Activated T-cell treated with anti-CD3 and anti-CD28 coated beads for 48 hours (primary cell): ENCODE results near the gene NT5DC1.
"Not testable (repeated sequence)": the region's sequence is repeated elsewhere in the genome, so short reads cannot be mapped to it uniquely, and the experiment has no call there.

Source experiments
- DNase-seq: peaks from one replicate; pipeline ENCODE4 v3.0.0-alpha.2; 2020; ENCODE audit warnings: low read depth

The NT5DC1 gene

DNA sequence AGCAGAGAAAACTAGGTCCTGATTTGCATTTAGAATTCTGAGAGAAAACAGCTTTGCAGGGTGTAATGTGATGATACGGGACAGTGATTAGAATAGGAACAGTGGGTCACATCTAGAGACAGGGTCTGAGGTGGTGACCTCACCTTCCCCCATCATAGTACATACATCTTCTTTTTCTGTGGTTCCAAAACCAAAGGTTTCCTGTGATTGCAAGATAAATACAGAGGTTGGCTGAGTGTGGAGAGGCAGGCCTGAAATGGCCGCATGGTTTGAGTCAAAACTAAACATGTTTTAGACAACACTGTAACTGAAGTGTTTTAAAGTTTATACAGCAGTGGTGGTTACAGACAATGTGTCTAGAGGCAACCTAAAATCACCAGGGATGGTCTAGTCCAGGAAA, 10.4 kb upstream of the NT5DC1 start:
- DNase-seq = no peak

DNA sequence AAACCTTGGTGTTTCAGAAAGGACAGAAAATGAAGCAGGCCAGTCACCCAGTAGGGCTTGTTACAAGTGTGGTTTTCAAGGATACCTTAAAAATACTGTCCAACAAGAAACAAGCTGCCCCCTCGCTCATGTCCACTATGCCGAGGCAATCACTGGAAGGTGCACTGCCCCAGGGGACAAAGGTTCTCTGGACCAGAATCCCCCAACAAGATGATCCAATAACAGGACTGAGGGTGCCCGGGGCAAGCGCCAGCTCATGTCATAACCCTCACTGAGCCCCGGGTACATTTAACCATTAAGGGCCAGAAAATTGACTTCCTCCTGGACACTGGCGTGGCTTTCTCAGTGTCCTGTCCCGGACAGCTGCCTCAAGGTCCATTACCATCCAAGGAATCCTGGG, 6.6 kb upstream of the NT5DC1 start:
- no peak for DNase-seq

DNA sequence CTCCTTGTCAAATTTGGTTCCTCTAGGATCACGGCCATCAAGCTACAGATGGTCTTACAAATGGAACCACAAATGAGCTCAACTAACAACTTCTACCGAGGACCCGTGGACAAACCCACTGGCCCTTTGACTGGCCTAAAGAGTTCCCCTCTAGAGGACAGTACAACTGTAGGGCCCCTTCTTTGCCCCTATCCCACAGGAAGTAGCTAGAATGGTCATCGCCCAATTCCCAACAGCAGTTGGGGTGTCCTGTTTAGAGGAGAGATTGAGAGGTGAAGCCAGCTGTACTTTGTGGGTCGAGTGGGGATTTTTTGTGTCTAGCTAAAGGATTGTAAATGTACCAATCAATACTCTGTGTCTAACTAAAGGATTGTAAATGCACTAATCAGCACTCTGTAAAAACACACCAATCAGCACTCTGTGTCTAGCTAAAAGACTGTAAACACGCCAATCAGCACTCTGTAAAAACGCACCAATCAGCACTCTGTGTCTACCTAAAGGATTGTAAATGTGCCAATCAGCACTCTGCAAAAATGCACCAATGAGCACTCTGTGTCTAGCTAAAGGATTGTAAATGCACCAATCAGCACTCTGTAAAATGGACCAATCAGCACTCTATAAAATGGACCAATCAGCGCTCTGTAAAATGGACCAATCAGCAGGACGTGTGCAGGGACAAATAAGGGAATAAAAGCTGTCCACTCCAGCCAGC, 4.4 kb upstream of the NT5DC1 start:
- DNase-seq = not testable (repeated sequence)

DNA sequence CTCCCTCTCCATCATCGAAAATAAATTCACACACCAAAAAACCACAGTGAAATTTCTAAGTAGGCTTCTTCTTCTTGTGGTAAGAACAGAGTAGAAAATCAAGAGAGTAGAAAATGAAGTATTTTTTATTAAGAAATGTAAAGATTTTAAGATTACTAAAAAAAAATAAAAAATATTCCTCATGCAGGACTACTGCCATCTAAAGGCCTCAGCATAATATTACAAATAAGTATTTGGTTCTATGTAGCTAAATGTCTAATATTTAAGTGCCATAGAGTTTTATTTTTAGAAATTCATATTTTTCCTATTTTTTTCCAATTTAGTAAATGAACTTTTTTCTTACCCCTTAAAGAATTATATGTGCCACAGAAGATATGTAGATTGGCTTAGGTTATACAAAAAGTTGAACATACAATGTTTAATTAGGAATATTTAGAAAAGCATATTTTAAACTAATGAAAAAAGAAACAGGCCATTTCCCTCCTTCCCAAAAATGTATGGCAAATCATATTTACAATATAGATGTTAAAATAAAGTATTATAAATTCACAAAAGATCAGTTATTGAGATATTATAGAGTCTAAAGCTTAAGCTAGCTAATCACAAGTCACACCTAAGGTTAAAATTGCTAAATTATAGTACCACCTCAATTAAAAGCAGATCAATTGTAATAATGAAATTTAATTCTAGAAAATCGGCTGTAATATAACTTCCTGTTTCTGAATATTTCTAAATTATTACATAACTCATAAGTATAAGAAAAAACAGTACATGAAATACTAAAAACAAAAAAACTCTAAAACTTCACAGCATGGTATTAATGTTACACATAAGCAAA, 3.5 kb upstream of the NT5DC1 start:
- DNase-seq = no peak

DNA sequence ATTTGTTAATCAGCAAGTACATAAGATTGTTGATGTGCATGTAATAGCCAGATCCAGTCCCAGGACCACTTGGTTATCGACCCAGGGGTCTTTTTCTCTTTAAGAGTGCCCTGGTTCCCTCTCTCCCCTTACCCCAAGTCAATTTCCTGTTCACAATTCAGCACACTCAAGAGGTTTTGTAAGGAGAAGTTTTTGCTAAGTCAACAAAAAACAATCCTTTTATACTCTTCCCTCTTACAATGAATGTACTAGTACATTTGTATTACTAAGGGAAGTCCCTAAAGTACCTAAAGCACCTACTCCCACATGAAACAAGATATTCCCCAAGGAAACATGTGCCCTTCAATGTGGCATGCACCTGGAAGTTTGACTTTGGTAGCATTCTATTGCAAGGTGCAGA, 1.6 kb upstream of the NT5DC1 start:
- no peak for DNase-seq

DNA sequence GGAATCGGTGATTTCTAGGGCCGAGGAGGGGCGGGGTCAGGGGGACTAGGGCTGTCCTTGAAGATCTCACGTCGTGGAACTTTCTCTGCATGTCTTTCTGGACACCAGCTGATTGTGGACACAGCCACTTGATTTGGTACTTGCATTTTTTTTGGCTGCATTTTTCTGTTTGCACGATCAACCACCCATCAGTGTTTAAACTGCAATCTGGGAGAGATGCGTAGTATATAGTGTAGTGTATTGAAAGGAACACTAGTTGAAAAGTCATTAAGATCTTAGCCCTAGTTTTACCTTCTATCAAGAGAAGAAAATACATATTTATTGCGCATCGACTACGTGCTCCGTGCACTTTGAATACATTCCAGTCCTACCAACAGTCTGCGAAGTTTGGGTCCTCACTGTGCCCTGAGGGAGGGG, 657 bp downstream of the NT5DC1 start:
- DNase-seq = peak; percentile 69

DNA sequence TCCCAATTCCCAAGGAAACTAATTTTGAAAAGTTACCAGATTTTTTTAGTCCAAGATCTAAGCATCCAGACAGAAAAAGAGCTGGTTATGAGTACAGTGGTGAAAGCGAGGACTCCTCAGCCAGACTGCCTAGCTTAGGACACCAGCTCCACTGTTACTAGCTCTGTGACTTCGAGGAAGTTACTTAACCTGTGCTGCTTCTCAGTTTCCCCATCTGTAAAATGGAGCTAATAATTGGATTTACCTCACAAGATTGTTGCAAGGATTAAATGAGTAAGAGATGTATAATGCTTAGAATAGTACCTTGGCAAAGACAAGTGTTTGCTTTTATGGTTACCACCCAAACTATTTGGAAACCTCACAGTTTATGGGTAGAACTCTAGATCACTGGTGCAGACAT, 1.1 kb downstream of the NT5DC1 start:
- DNase-seq = no peak

DNA sequence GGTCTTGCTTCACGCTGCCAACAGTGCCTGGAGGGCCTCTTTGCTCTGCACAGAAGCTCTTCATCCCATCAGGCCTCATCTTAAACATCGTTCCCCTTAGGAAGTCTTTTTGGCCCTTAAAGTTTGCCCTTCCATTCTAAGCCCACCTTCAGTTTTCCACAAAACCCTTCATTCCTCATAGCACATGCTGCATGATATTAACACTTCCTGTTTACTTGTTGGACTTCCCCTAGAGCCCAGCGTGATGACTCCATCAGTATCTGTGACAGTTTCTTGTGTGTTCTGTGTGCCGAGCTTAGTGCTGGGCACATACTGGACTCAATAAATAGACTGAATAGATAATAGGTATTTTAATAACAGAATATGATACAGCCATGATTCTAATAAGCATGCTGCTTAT, 2.2 kb downstream of the NT5DC1 start:
- DNase-seq = no peak

DNA sequence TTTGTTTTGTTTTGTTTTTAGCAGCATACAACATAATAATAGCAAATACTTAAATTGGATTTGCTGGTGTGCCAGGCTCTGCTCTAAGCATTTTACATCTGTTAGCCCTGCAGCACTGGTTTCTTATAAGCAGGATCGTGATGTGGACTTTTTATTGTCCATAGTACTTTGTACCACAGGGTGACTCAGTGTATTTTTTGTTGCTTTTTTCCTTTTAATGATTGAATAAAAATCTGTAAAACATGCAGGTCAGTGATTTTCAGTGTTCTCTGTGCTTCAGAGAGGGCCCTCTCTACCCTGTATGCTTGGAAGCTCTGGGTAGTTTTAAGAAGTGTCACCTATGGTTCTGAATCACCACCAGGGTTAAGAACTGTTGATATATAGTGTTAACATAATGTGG, 4.0 kb downstream of the NT5DC1 start:
- no peak for DNase-seq

DNA sequence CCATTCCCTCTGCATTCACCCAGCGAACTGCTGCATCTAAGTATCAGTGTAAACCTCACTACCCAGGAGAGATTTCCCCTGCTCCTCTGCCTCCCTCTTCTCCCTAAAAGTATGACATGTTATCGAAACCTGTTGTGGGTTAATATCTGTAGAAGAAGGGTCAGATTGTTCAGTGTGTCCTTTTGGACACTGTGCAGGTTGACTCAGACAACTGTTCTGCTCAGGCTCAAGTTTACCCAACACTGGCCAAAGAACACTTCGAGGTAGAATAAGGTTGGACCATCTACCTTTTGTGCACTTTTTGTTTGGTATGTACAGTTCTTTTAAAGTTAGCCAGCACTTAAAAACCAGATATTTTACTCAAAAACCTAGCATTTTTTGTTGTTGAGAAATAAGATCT, 4.6 kb downstream of the NT5DC1 start:
- no peak for DNase-seq

DNA sequence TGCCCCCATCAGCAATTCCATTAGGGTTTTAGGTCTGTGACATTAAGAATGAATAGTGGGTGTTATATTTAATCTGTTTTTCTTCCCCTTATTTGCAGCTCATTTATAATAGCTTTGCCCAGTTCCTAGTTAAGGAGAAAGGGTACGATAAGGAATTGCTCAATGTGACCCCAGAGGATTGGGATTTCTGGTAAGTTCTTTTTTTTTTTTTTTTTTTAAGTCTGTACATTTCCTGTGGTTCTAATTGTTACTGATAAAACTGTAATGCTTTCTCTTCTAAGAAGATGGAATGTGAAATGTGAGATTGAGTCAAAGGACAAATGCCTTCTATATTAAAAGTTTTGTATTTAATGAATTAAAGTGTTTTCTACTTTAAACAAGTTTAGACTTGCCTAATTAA, 5.5 kb downstream of the NT5DC1 start:
- DNase-seq = no peak

DNA sequence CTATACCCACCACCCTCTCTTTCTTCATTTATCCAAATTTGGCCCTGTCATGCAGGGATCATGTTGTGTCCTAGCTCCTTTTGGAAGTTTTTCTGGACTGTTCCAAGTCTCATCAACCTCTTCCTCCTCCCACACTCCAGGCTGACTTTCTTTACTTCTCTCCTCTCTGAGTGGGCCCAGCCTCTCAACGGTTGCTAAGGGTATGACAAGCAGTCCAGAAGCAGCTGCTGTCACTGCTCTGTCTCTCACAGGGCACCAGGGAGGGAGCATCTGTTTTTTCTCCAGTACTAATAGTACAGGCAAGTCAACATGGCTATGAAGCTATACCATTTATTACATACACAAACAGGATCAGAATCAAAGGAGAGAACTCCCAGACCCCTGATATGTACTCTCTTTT, 8.2 kb downstream of the NT5DC1 start:
- no peak for DNase-seq

DNA sequence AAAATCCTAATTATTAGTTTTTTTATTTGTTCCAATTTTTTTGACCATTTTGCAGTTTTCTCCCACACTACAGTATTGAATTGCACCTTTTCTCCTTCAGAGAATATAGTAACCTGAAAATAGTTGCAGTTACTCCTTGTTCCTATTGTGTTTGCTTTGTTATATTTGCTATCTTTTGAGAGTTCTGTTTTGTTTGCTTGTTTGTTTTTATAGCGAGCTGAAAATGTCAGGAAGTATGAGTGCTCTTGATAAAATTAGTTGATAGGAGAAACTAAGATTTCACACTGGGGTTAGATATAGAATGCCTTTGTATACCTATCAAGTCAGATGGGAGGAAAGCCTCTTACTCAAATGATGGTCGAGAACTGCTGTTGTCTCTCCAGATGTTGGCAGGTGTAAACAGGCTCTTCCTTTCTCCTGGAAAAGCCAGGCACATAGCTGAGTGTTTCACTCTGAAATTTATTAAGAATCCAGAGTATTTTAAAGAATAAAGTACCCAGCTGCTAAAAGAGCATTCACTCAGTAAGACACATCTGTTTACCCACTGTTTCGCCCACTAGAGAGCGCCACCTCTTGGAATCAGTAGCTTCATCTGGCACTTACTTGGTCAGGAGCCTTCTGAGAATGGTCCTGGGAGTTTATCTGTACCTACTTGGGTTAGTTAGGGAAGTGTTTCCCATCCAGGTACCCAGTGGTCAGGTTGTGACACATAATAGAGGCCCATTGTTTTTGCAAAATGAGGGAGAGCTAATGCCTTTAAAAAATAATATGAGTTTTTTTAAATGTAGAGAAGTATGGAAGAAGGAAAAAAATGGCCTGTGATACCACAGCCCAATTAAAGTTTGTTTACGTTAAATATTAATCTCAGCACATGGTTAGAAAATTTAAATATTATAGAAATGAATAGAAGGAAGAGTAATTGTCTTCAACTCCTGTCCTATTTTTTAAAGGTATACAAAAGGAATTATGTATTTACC, 11.2 kb downstream of the NT5DC1 start:
- DNase-seq = no peak

DNA sequence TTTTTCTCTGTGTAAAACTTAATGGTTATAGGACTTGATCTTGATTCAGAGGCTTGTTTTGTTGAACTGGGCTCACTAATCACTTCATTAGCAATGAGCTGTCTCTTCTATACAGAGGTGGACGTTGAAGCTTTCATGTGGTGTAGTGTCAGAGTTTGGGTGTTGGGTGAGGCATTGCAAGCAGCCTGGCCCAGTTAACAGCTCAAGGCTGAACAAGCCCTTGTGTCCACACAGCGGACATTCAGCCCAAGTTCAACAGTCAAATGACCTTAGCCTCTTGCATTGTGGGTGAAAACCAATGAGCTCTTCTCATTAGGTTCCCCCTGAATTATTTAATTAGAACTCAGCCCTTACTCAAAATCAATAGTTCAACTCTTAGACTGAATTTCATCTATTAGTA, 12.7 kb downstream of the NT5DC1 start:
- DNase-seq = no peak

DNA sequence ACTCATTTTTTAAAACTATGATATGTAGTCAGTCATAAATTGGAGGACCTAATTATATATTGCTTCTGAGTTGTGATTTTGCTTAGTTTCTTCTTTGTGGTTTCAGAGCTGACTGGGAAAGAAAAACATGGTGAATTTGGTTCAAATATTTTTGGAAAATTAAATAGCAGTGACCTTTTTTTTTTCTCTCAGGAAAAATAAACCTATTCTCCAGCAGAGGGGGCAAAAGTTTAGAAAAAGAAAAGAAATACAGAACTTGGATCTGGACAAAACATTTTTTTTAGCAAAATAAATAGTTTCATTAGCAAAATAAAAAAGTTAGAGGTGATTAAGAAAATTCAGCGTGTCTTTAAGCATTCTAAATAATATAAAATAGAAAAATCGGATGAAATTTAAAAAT, 15.1 kb downstream of the NT5DC1 start:
- DNase-seq = no peak

DNA sequence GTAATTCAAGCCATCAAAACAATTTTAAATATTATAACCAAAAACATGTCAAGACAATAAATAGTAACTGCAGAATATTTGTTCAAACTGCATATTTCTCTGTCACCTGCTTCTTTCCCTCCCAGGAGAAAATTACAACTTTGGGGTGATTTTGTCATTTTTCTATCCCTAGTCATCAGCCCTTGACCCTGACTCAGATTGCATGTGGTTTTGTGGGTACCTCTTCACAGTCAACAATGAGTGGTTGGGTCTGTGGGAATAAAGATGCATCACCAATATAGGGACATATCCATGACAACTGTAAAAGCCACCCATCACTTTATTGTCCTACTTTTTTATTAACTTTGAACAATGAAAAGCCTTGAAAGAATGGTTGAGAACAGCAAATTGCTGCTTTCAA, 18.0 kb downstream of the NT5DC1 start:
- no peak for DNase-seq

DNA sequence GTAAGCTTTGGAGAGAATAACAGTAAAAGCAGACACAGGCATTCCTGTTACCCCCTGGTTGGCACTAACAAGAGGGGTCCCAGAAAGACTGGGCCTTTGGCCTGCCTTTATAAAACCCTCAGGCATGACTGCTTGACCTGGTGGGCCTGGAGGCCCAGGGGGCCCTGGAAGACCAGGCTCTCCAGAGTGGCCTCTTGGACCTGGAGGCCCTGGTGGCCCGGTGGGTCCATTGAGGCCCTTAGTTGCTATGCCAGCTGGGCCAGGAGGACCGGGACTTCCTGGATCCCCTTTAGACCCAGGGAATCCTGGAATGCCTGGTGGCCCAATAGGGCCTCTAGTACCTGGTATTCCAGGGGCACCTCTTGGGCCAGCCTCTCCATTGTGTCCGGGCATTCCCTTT, 19.8 kb downstream of the NT5DC1 start:
- no peak for DNase-seq

DNA sequence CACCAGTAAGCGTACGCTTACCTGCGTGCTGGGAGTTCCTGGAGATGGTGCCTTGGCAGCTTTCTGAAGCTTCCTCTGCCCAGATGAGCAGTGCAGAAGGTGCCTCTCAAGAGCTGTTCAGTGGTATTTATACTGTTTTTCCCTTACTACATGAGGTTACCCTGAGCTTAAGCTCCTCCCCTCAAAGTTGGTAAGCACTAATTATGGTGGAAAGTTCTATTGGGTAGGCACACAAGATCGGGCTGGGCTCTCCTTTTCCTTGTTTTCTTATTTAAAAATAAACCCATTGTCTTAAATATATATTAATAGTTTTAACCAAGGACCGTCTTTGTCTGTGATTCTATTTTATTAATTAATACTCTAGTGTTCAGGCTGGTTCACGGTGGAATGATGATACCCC, 25.4 kb downstream of the NT5DC1 start, which contains the start of gene COL10A1:
Gene COL10A1 (minus strand): TSS at position 101 of the 400 bp plus-strand sequence. CDS start 640 bp downstream, outside the sequence.
- no peak for DNase-seq

DNA sequence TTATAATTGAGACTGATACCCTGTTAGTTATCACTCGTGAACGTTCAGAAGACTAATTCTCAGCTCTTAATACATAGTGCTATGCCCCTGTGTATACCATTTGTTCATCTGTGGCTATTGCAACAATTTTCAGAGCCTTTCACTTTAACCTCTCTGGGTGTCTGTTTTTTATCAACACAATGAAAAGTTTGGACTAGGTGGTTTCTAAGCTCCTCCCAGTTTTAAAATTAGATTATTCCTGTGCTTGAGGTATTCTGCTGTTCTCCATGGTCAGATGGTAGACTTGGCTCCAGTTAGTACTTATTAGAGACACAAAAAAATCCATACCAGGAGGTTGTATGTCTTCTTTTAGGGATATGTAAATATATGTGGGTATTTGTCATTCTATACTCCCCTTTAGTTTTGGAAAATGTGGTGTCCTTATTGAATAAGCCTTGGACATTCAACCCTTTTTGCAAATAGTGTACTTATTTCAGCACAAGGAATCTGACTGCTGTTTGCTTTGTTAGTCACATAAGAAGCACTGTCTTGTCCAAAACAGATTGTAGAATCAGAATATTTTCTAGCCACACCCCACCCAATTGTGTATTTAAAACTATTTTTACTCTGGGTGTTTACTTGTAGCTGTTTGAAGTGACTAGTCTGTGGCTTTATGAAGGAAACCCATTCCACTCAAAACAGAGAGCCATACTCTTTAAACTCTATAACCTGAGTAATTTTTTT, 27.3 kb downstream of the NT5DC1 start:
- DNase-seq = no peak

DNA sequence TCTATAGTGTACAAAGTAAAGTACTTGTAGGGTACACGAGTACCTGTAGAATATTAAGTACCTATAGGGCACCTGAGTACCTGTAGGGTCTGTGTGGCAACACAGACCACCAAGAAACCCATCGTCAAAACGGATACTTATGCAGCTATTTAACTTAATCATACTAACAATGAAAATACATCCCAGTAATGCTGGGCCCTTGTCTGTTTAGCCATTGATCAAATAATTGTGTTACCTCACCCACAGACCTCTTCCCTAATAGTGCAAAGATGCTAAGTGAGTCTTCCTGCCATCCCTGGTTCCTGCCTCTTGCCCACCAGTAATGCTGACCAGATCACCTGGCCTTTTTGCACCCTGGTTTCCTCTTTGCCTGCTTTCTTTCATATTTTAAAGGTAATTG, 32.8 kb downstream of the NT5DC1 start:
- DNase-seq = no peak

DNA sequence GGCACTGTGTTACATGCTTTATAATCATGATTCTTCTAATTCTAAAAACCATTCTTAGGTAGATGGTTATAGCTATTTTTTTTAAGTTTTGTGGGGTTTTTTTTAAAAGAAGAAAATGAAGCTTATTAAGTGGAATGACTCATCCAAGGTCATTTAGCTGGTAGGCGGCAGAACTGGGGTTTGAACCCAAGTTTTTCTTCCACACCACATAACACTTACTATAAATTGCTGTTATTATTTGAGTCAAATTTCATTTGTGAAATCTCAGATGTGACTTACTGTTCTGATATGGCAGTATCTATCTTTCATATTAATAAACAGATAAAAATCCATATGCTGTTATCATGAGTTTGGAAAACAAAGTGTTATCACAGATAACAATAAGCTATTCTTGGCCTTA, 35.7 kb downstream of the NT5DC1 start:
- no peak for DNase-seq

DNA sequence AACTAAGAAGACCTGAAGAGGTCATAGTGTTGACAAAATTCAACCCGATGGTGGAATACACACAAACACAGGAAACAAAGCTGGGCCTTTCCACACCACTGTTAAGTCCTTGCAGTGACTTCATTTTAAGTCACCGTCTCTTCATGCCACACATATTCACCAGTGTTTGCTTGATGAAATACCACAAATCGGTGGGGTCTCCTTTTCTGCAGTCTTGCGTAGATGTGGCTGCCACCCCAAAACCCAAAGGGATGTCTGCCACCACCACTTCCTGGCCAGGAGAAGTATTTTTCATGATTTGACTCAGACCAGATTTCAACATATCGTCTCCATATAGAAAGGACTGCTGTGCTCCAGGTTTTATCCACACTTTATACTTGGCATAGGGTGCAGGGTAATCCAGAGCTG, 36.3 kb downstream of the NT5DC1 start:
- DNase-seq = peak; percentile 10
